ENCODE data around the gene PARVB. TPM values are rescaled to one million over a fixed set of nuclear protein-coding genes. Genes with fewer than 3 reads are reported as not detected.

PARVB gene
- total RNA-seq, 1 donor = 19.0 TPM

DNA sequence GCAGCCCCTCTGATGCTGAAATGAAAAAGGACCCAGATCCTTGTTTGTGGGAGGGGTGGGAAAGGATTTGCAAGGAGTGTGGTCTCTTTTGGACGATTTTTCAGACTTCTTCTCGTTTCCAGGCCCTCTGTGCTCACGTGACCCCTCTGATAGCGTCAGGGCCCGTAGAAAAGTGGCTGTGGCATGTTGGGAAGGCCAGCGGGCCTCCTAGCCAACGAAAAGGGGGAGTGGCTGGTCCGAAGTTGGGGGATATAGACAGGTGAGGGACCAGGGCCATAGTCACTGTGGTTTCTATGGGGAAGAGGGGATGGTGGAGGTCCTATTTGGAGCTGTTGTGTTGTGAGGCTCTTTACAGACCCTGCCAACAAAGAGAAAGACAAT is 6.6 kb downstream of the PARVB start:
- no peak for DNase-seq (ENCODE audit: low read depth)
- TF ChIP-seq, protein P1, sequence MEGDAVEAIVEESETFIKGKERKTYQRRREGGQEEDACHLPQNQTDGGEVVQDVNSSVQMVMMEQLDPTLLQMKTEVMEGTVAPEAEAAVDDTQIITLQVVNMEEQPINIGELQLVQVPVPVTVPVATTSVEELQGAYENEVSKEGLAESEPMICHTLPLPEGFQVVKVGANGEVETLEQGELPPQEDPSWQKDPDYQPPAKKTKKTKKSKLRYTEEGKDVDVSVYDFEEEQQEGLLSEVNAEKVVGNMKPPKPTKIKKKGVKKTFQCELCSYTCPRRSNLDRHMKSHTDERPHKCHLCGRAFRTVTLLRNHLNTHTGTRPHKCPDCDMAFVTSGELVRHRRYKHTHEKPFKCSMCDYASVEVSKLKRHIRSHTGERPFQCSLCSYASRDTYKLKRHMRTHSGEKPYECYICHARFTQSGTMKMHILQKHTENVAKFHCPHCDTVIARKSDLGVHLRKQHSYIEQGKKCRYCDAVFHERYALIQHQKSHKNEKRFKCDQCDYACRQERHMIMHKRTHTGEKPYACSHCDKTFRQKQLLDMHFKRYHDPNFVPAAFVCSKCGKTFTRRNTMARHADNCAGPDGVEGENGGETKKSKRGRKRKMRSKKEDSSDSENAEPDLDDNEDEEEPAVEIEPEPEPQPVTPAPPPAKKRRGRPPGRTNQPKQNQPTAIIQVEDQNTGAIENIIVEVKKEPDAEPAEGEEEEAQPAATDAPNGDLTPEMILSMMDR (IDR thresholded peaks at IDR 0.05; ENCODE audit: insufficient read depth, low read depth, low read length) = no peak
- H3K4me3 ChIP-seq (ENCODE audit: low read depth, low read length) = no peak overlapping the region

DNA sequence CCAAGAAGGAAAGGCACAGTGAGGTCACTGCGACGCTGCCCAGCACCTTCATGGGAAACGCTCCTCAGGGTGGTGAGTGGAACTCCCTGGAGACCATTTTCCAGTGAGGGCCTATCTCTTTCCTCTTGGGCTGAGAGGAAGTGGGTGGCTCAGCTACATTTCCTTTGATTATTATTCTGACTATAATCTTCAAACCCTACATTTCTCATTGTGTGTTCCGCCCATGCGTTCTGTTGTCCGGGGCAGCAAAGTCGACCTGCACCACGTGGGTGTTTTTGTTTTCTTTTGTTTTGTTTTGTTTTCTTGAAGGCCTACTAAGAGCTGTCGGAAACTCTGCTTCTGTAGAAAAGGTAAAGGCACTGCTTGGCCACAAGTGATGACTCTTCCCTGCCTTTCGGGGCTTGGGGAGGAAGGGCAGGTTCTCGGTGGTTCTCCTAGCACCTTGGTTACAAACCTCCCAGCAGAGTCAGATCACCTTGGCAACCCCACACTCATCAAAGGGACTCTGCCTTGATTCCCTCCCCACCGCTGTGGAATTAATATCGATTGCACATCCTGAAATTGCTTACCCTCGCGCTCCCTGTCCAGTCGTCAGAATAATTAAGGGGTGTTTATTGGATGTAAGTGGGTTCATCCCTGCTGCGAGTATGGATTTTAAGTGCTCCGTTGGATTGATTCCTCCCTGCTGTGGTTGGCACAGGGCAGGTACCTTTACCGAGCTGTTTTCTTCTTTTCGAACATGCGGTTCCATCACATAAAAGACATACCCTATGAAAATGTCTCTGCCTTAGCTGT is 7.3 kb downstream of the PARVB start:
- TF ChIP-seq, protein P1 (IDR thresholded peaks at IDR 0.05; ENCODE audit: insufficient read depth, low read depth, low read length) = no peak
- no peak for DNase-seq (ENCODE audit: low read depth)
- no peak overlapping the region for H3K4me3 ChIP-seq (ENCODE audit: low read depth, low read length)

DNA sequence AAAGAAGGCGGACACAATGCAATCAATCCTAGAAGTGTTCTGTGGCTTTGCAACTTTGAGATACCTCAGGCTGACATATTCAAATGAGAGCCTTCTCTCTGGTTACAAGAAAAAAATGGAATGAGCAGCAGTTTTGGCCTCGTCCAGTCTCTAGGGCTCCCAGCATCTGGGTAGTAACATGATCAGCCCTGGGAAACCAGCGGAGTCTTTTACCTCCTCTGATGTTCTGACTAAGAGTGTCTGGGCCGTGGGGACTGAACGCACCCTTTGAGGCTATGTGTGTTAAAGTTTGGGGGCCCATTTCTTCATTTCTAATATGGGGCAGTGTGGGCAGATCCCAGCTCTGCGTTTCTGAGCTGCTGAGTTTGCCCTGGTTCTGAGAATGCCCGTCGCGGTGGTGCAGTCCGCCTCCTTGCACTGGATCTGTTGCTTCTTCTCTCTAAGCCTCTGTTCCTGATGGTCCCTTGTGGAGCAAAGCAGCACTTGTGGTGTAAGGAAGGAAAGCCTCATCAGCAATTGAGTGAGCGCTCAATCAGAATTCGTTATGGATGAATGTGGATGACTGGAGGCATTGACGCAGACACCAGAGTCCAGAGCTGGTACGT is 8.1 kb downstream of the PARVB start:
- no peak for DNase-seq (ENCODE audit: low read depth)
- TF ChIP-seq, protein P1 (IDR thresholded peaks at IDR 0.05; ENCODE audit: insufficient read depth, low read depth, low read length) = no peak
- no peak overlapping the region for H3K4me3 ChIP-seq (ENCODE audit: low read depth, low read length)

DNA sequence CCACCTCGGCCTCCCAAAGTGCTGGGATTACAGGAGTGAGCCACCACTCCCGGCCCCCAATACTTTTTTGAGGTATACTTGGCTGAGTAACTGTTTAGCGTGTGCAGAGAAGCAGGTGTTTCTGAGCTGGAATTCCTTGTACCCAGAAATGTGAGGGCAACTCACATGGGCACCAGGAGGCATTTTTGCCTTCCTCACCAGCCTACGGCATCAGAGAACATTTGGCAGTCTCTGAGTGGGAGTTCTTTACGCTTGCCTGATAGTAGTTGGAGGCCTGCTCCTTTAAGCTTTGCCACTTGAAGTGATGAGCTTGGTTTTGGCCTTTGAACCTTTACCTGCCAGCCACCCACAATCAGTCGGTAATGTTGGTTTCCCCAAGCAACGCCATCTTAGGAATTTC is 9.2 kb downstream of the PARVB start:
- H3K4me3 ChIP-seq (ENCODE audit: low read depth, low read length) = no peak overlapping the region
- DNase-seq (ENCODE audit: low read depth) = no peak
- TF ChIP-seq, protein P1 (IDR thresholded peaks at IDR 0.05; ENCODE audit: insufficient read depth, low read depth, low read length) = no peak

DNA sequence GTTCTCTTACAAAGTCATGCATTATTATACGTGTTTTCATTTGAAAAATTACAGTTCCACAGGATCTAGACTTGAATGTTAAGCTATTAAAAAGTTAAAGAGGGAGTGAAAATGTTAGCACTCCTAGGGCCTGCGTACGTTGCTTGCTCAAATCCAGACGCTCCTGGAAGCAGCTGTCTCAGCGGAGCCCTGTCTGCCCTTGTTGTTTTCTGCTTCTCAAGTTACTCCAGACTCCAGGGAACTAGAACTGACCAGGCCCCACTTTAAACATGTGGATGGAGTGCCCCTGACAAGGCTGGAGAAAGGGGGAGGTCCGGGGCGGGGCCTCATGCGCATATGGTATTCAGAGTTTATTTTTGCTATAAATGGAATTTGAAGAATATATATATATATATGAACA is 9.6 kb downstream of the PARVB start:
- TF ChIP-seq, protein P1 (IDR thresholded peaks at IDR 0.05; ENCODE audit: insufficient read depth, low read depth, low read length) = no peak
- DNase-seq (ENCODE audit: low read depth) = peak; percentile 54
- H3K4me3 ChIP-seq (ENCODE audit: low read depth, low read length) = no peak overlapping the region

DNA sequence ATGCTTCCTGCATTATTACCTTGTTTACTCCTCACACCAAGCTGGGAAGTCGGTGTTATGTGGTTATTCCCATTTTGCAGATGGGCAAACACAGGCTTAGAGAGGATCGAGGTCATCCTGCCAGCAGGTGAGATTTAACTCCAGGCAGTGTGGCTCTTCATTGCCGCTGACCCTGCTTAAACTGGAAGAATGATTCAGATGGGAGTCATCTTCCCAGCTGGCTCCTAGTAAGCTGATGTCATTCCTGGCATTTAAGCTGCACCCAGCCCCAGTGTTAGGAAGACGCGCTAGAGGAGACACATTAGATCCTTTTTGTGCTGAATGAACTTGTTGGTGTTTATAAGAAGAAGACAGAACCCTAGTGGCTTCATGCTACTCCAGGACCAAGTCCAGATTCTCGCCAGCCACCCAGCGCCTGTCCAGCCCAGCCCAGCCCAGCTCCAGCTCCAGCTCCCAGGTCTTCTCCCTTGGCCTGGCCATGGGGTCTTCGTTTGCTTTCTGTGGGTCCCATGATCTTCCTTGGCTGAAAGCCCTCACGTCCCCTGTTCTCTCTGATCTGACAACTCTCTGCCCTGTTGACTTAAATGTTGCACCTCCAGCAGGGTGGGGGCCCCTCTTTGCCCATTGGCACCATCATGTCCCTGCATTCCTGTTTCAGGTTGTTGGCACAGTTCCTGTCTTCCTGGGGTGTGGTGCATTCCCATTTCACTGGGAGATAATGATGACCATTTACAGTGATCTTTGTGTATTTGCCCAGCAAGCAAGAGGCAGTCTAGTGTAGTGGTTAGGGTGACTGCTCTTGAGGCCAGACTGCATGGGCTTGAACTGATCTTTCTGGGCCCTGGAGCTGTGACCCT is 13.6 kb downstream of the PARVB start:
- TF ChIP-seq, protein P1 (IDR thresholded peaks at IDR 0.05; ENCODE audit: insufficient read depth, low read depth, low read length) = no peak
- peak; percentile 92 for DNase-seq (ENCODE audit: low read depth)
- no peak overlapping the region for H3K4me3 ChIP-seq (ENCODE audit: low read depth, low read length)
